Neural progenitor cell (in vitro differentiated cells): ENCODE data around the gene UBAP1. TPM values are rescaled to one million over a fixed set of nuclear protein-coding genes. Genes with fewer than 3 reads are reported as not detected.

Experiments used
- DNase-seq: peaks from one replicate; pipeline ENCODE4 v3.0.0-alpha.2; 2016; ENCODE audit warnings: low spot score
- H2AFZ ChIP-seq: fragments of 200-600 bp; sonication (generic); replicated peaks from 2 replicates; pipeline ENCODE4 v1.6.1; 2016; ENCODE audit warnings: antibody characterized with exemption
- H3F3A ChIP-seq: fragments of 200-600 bp; sonication (generic); 2 replicates; pipeline ENCODE4 v1.6.1; 2016; ENCODE audit warnings: antibody characterized with exemption, low read depth
- H3K27ac ChIP-seq: fragments of 200-600 bp; sonication (generic); 2 replicates; pipeline ENCODE4 v1.5.1; 2016; ENCODE audit warnings: mild to moderate bottlenecking
- H3K27me3 ChIP-seq: fragments of 200-600 bp; sonication (generic); 2 replicates; pipeline ENCODE4 v1.6.1; 2016; ENCODE audit warnings: mild to moderate bottlenecking, moderate library complexity
- H3K36me3 ChIP-seq: fragments of 200-600 bp; sonication (generic); 2 replicates; pipeline ENCODE4 v1.5.1; 2016
- H3K4me1 ChIP-seq: fragments of 200-600 bp; sonication (generic); 2 replicates; pipeline ENCODE4 v1.6.1; 2016; ENCODE audit warnings: mixed run types
- H3K4me2 ChIP-seq: fragments of 200-600 bp; sonication (generic); 2 replicates; pipeline ENCODE4 v1.6.1; 2016
- H3K4me3 ChIP-seq: fragments of 200-600 bp; sonication (generic); 2 replicates; pipeline ENCODE4 v1.5.1; 2016
- H3K79me2 ChIP-seq: fragments of 200-600 bp; sonication (generic); 2 replicates; pipeline ENCODE4 v1.6.1; 2016; ENCODE audit warnings: low read depth
- H3K9ac ChIP-seq: fragments of 200-600 bp; sonication (generic); 2 replicates; pipeline ENCODE4 v1.6.1; 2016
- H3K9me3 ChIP-seq: fragments of 200-600 bp; sonication (generic); 2 replicates; pipeline ENCODE4 v1.5.1; 2016; ENCODE audit warnings: low read depth
- H4K20me1 ChIP-seq: fragments of 200-600 bp; sonication (generic); 2 replicates; pipeline ENCODE4 v1.6.1; 2016; ENCODE audit warnings: low read depth
- H3K27ac Mint-ChIP-seq: 3 replicates; pipeline ENCODE4 v1.8.0; 2021; ENCODE audit warnings: mixed read lengths
- H3K27me3 Mint-ChIP-seq: 2 replicates; pipeline ENCODE4 v1.8.0; 2022; ENCODE audit warnings: low read depth, mild to moderate bottlenecking, inconsistent platforms, moderate library complexity, mixed read lengths; ENCODE audit not compliant: insufficient read depth
- H3K36me3 Mint-ChIP-seq: 3 replicates; pipeline ENCODE4 v1.8.0; 2021; ENCODE audit warnings: mixed read lengths
- H3K4me1 Mint-ChIP-seq: 3 replicates; pipeline ENCODE4 v1.8.0; 2021; ENCODE audit warnings: mixed read lengths
- H3K4me3 Mint-ChIP-seq: 3 replicates; pipeline ENCODE4 v1.8.0; 2021; ENCODE audit warnings: mild to moderate bottlenecking, moderate library complexity, mixed read lengths
- H3K9me3 Mint-ChIP-seq: 3 replicates; pipeline ENCODE4 v1.8.0; 2020; ENCODE audit warnings: mixed read lengths
- CTCF ChIP-seq: fragments of 200-600 bp; sonication (generic); IDR thresholded peaks from 2 replicates; pipeline ENCODE4 v1.5.1; 2017; ENCODE audit warnings: antibody characterized with exemption, mild to moderate bottlenecking
- EZH2 ChIP-seq: fragments of 200-600 bp; sonication (generic); IDR thresholded peaks from 2 replicates; pipeline ENCODE4 v1.6.1; 2017; ENCODE audit warnings: antibody characterized with exemption, mild to moderate bottlenecking, moderate library complexity
- EZH2phosphoT487 ChIP-seq: fragments of 200-600 bp; sonication (generic); IDR thresholded peaks from 2 replicates; pipeline ENCODE4 v1.6.1; 2017; ENCODE audit warnings: antibody characterized with exemption
- total RNA-seq: library from RNA; depleted of rRNA; stranded (reverse); fragments of >200 nt; gene quantifications from 2 replicates; pipeline ENCODE4 v1.2.3, GENCODE V29; 2015; ENCODE audit warnings: low replicate concordance

UBAP1 gene
- total RNA-seq, 1 donor from 2014 or later = 21.7 TPM

- no peaks in the 10 kb centered on the region for H3F3A ChIP-seq
- no peak overlapping the region for H3K4me3 Mint-ChIP-seq
These were observed 103.3 kb downstream of the UBAP1 start for GRCh38 chr9:34282096-34282495.

DNA sequence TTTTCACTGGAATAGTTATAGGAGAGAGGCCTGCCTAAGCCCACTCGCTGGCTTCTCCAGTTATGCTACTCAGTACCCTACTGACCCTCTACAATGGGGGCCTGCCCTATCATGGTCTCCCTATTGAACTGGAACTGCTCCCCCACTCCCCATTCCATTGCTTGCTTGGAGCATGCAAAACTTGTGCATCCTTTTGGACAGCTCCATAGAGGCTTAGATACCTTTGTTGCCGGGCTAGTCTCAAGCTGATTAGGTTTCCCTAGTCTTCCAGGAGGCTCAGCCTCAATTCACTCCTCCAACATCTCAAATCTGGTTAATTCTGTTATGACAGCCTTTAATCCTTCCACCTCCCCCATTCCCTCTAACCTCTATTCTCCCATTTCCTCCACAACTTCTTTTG lies 110.3 kb downstream of the UBAP1 start:
- Histone ChIP-seq H3K36me3 (no peaks in the 10 kb centered on the region), H3K9me3 (no peaks in the 10 kb centered on the region), H3K27ac (no peak overlapping the region), H3K9ac (no peak overlapping the region), H4K20me1 (peaks cover 7% of the 10 kb centered on the region), H3K4me3 (no peak overlapping the region), H3K27me3 (no peaks in the 10 kb centered on the region), H3F3A (peaks cover 10% of the 10 kb centered on the region), H3K79me2 (no peaks in the 10 kb centered on the region), H2AFZ (no peak overlapping the region), H3K4me1 (peaks cover 23% of the 10 kb centered on the region), H3K4me2 (peak overlapping the region; percentile 60)
- no peak overlapping the region for H3K27ac Mint-ChIP-seq
- H3K4me3 Mint-ChIP-seq = no peak overlapping the region
- H3K9me3 Mint-ChIP-seq = no peaks in the 10 kb centered on the region
- H3K36me3 Mint-ChIP-seq = peaks cover 17% of the 10 kb centered on the region
- TF ChIP-seq CTCF (no peak), EZH2 (no peak), EZH2phosphoT487 (no peak)
- DNase-seq = peak; percentile 53
- H3K4me1 Mint-ChIP-seq = no peaks in the 10 kb centered on the region
- no peaks in the 10 kb centered on the region for H3K27me3 Mint-ChIP-seq

More at GRCh38 chr9:34282096-34282495, 103.3 kb downstream of the UBAP1 start:
- H3K27me3 ChIP-seq = no peaks in the 10 kb centered on the region
- no peak overlapping the region for H2AFZ ChIP-seq
- H3K36me3 ChIP-seq = no peaks in the 10 kb centered on the region
- no peak for TF ChIP-seq EZH2phosphoT487
- no peak for TF ChIP-seq CTCF
- no peaks in the 10 kb centered on the region for H3K4me1 ChIP-seq
- no peak for DNase-seq
- Mint-ChIP-seq H3K27me3 (no peaks in the 10 kb centered on the region), H3K9me3 (no peaks in the 10 kb centered on the region), H3K4me1 (no peaks in the 10 kb centered on the region), H3K27ac (no peak overlapping the region), H3K36me3 (peaks cover 17% of the 10 kb centered on the region)
- no peaks in the 10 kb centered on the region for H3K79me2 ChIP-seq
- H3K9ac ChIP-seq = no peak overlapping the region
- H3K27ac ChIP-seq = no peak overlapping the region
- H4K20me1 ChIP-seq = no peaks in the 10 kb centered on the region
- H3K4me2 ChIP-seq = no peak overlapping the region
- H3K4me3 ChIP-seq = no peak overlapping the region
- H3K9me3 ChIP-seq = no peaks in the 10 kb centered on the region

- Mint-ChIP-seq H3K36me3 (peaks cover 16% of the 10 kb centered on the region), H3K27ac (no peak overlapping the region), H3K27me3 (peaks cover 2% of the 10 kb centered on the region), H3K4me1 (no peaks in the 10 kb centered on the region), H3K4me3 (no peak overlapping the region), H3K9me3 (no peaks in the 10 kb centered on the region)
- Histone ChIP-seq H3K4me2 (no peak overlapping the region), H3K79me2 (no peaks in the 10 kb centered on the region), H3K4me1 (peaks cover 23% of the 10 kb centered on the region), H3K4me3 (no peak overlapping the region), H4K20me1 (peaks cover 7% of the 10 kb centered on the region), H2AFZ (no peak overlapping the region), H3K27ac (no peak overlapping the region), H3F3A (peaks cover 10% of the 10 kb centered on the region), H3K9me3 (no peaks in the 10 kb centered on the region), H3K9ac (no peak overlapping the region), H3K27me3 (no peaks in the 10 kb centered on the region), H3K36me3 (no peaks in the 10 kb centered on the region)
- no peak for TF ChIP-seq EZH2phosphoT487
- TF ChIP-seq CTCF = no peak
- TF ChIP-seq EZH2 = no peak
- no peak for DNase-seq
These were observed 112.2 kb downstream of the UBAP1 start for GRCh38 chr9:34291023-34291422.
